NCI-H128 (cell line): Measurements from ENCODE around the gene FAM222A.

Experiments used
- DNase-seq: peaks from one replicate; lab custom pipeline; 2025; ENCODE audit not compliant: unreplicated experiment; lab: John Stamatoyannopoulos, UW

The FAM222A gene

GRCh38 chr12:109724321-109724892 lies 10.8 kb downstream of the FAM222A start:
- no peak for DNase-seq

GRCh38 chr12:109725321-109726105 lies 11.9 kb downstream of the FAM222A start:
- no peak for DNase-seq

- DNase-seq = no peak
These were observed 12.5 kb downstream of the FAM222A start for GRCh38 chr12:109726106-109726497.

- DNase-seq = no peak
These were observed 12.9 kb downstream of the FAM222A start for GRCh38 chr12:109726511-109727038.

- DNase-seq = no peak
These were observed 13.6 kb downstream of the FAM222A start for GRCh38 chr12:109727039-109727723.

GRCh38 chr12:109727746-109728726 lies 14.4 kb downstream of the FAM222A start:
- DNase-seq = no peak

- DNase-seq = no peak
These were observed 15.3 kb downstream of the FAM222A start for GRCh38 chr12:109728921-109729320.

GRCh38 chr12:109729371-109729781 lies 15.8 kb downstream of the FAM222A start:
- no peak for DNase-seq

GRCh38 chr12:109729801-109730200 lies 16.2 kb downstream of the FAM222A start:
- no peak for DNase-seq

GRCh38 chr12:109730306-109731145 lies 16.9 kb downstream of the FAM222A start:
- no peak for DNase-seq

- DNase-seq = no peak
These were observed 17.7 kb downstream of the FAM222A start for GRCh38 chr12:109731231-109731731.

GRCh38 chr12:109731806-109732205 lies 18.2 kb downstream of the FAM222A start:
- no peak for DNase-seq

- DNase-seq = no peak
These were observed 19.0 kb downstream of the FAM222A start for GRCh38 chr12:109732321-109733305.

- DNase-seq = no peak
These were observed 20.8 kb downstream of the FAM222A start for GRCh38 chr12:109734219-109735000.

GRCh38 chr12:109735051-109735521 lies 21.5 kb downstream of the FAM222A start:
- no peak for DNase-seq

GRCh38 chr12:109735825-109736551 lies 22.4 kb downstream of the FAM222A start:
- no peak for DNase-seq
